Measurements from ENCODE around the gene UGT1A8. TPM values are rescaled to one million over a fixed set of nuclear protein-coding genes. Genes with fewer than 3 reads are reported as not detected.
"Not testable (repeated sequence)": the region's sequence is repeated elsewhere in the genome, so short reads cannot be mapped to it uniquely, and the experiment has no call there.

UGT1A8 gene
- total RNA-seq (not detected), total RNA-seq (0 reads per million in 29 experiments)
- not detected for total RNA-seq (2013)

DNA sequence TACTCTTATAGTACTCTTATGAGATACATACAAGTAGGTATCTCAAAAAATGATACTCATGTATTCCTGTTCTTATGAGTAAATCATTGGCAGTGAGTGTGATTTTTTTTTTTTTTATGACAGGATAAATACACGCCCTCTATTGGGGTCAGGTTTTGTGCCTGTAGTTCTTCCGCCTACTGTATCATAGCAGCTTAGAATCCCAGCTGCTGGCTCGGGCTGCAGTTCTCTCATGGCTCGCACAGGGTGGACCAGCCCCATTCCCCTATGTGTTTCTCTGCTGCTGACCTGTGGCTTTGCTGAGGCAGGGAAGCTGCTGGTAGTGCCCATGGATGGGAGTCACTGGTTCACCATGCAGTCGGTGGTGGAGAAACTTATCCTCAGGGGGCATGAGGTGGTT lies at the start of gene UGT1A8:
Gene UGT1A8 (plus strand): TSS at position 158 of the 400 bp plus-strand sequence. CDS start 75 bp downstream, at position 233.
- H3K27me3 Mint-ChIP-seq, result peaks cover 45 to 56% of the 10 kb centered on the region in 2 donors

DNA sequence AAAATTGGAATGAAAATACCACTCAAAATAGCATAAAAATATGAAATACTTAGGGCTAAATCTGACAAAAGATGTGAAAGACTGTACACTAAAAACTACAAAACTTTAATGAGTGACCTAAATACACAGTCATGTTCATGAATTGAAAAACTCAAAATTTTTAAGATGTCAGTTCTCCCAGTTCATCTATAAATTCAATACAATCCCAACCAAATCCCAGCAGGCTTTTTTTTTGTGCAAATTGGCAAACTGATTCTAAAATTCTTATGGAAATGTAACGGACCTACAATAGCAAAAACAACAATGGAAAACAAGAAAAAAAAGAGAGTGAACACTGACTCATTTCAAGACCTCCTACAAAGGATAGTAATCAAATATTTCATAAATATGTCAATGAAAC lies 46.4 kb upstream of the UGT1A8 start:
- ChIA-PET CTCF (no interaction called here), POLR2A (no interaction called here)
- H3K36me3 ChIP-seq (ENCODE audit: control insufficient read depth in 2 of 2, extremely low read depth in 1 of 2, insufficient read depth in 1 of 2, low read length in 1 of 2), result no peaks in the 10 kb centered on the region
- no peak overlapping the region for H3K27ac Mint-ChIP-seq
- no peaks in the 10 kb centered on the region for H3K9me3 ChIP-seq
- DNase-seq (no peak), ATAC-seq (replicated peaks in 1 of 4) (no peak)
- H3K36me3 Mint-ChIP-seq, result no peaks in the 10 kb centered on the region
- no peaks in the 10 kb centered on the region for H3K4me1 Mint-ChIP-seq
- H3K27ac ChIP-seq (ENCODE audit: low read length), result no peak overlapping the region
- peaks cover 0 to 3% of the 10 kb centered on the region in 2 experiments for H3K4me1 ChIP-seq (ENCODE audit: control insufficient read depth in 1 of 2, extremely low read depth in 1 of 2, insufficient read depth in 2 of 2, low read length in 2 of 2)
- no peak overlapping the region for H3K4me3 Mint-ChIP-seq
- no CpG with 5 or more reads among the region's 1 CpG for WGBS (ENCODE audit: insufficient coverage)
- H3K9me3 Mint-ChIP-seq, result no peaks in the 10 kb centered on the region
- H3K27me3 ChIP-seq (replicated peaks in 1 of 2; ENCODE audit: control insufficient read depth in 2 of 2, extremely low read depth in 1 of 2, insufficient read depth in 2 of 2, low read length in 1 of 2), result no peaks in the 10 kb centered on the region
- H3K4me3 ChIP-seq (ENCODE audit: control insufficient read depth in 1 of 2, extremely low read depth in 1 of 2, low read length in 1 of 2), result no peak overlapping the region
- H3K27me3 Mint-ChIP-seq, result peaks cover 2 to 8% of the 10 kb centered on the region in 2 donors

More for the DNA sequence above, at the start of gene UGT1A8:
- DNase-seq; POLR2A ChIA-PET; ATAC-seq (replicated peaks in 1 of 4); CTCF ChIA-PET; H3K9me3 ChIP-seq; H3K27me3 ChIP-seq (replicated peaks in 1 of 2; ENCODE audit: control insufficient read depth in 2 of 2, extremely low read depth in 1 of 2, insufficient read depth in 2 of 2, low read length in 1 of 2); H3K27ac Mint-ChIP-seq; H3K36me3 Mint-ChIP-seq; H3K27ac ChIP-seq (ENCODE audit: low read length); H3K4me1 ChIP-seq (ENCODE audit: control insufficient read depth in 1 of 2, extremely low read depth in 1 of 2, insufficient read depth in 2 of 2, low read length in 2 of 2); H3K4me1 Mint-ChIP-seq; H3K36me3 ChIP-seq (ENCODE audit: control insufficient read depth in 2 of 2, extremely low read depth in 1 of 2, insufficient read depth in 1 of 2, low read length in 1 of 2); H3K4me3 ChIP-seq (ENCODE audit: control insufficient read depth in 1 of 2, extremely low read depth in 1 of 2, low read length in 1 of 2); H3K4me3 Mint-ChIP-seq: not testable (repeated sequence)
- 83% methylated on average over 1 of the region's 5 CpGs for WGBS (ENCODE audit: insufficient coverage)
- peaks cover 2 to 17% (median 12%) of the 10 kb centered on the region in 3 donors for H3K9me3 Mint-ChIP-seq

DNA sequence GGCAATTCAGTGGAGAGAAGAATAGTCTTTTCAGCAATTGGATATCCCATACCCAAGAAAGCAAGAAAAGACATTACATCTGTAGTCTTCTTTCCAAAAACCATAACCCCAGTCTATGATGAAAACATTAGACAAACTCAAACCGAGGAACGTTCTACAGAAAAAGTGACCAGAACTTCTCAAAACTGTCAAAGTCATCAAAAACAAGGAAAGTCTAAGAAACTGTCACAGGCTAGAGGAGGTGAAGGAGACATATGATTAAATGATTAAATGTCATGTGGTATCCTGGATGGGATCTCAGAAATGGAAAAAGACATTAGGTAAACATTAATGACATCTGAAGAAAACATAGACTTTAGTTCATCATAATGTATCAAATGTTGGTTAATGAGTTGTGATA lies 46.0 kb upstream of the UGT1A8 start:
- Mint-ChIP-seq H3K27ac (no peak overlapping the region), H3K27me3 (peaks cover 2 to 8% of the 10 kb centered on the region in 2 donors), H3K9me3 (no peaks in the 10 kb centered on the region), H3K36me3 (no peaks in the 10 kb centered on the region), H3K4me1 (no peaks in the 10 kb centered on the region), H3K4me3 (no peak overlapping the region)
- ChIA-PET CTCF (no interaction called here), POLR2A (no interaction called here)
- ATAC-seq (replicated peaks in 1 of 4), result no peak
- Histone ChIP-seq H3K27ac (ENCODE audit: low read length) (no peak overlapping the region), H3K27me3 (replicated peaks in 1 of 2; ENCODE audit: control insufficient read depth in 2 of 2, extremely low read depth in 1 of 2, insufficient read depth in 2 of 2, low read length in 1 of 2) (no peaks in the 10 kb centered on the region), H3K4me3 (ENCODE audit: control insufficient read depth in 1 of 2, extremely low read depth in 1 of 2, low read length in 1 of 2) (no peak overlapping the region), H3K36me3 (ENCODE audit: control insufficient read depth in 2 of 2, extremely low read depth in 1 of 2, insufficient read depth in 1 of 2, low read length in 1 of 2) (no peaks in the 10 kb centered on the region), H3K9me3 (no peaks in the 10 kb centered on the region), H3K4me1 (ENCODE audit: control insufficient read depth in 1 of 2, extremely low read depth in 1 of 2, insufficient read depth in 2 of 2, low read length in 2 of 2) (peaks cover 0 to 3% of the 10 kb centered on the region in 2 experiments)
- no peak for DNase-seq
- no CpG with 5 or more reads among the region's 2 CpGs for WGBS (ENCODE audit: insufficient coverage)

DNA sequence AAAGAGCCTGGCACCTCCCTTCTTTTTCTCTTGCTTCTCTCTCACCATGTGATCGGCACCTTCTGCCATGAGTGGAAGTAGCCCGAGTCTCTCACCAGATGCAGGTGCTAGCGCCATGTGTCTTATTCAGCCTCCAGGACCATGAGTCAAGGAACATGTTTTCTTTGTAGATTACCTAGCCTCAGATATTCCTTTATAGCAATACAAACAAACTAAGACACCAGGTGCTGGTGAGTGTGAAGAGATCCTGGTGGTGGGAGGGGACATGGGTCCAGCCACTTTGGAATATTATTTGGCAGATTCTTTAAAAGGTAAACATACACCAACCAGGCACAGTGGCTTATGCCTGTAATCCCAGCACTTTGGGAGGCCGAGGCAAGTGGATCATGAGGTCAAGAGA lies 45.0 kb upstream of the UGT1A8 start:
- no peaks in the 10 kb centered on the region for H3K36me3 ChIP-seq (ENCODE audit: control insufficient read depth in 2 of 2, extremely low read depth in 1 of 2, insufficient read depth in 1 of 2, low read length in 1 of 2)
- no peaks in the 10 kb centered on the region for H3K36me3 Mint-ChIP-seq
- ATAC-seq (replicated peaks in 1 of 4) (no peak), DNase-seq (no peak)
- H3K27ac ChIP-seq (ENCODE audit: low read length), result no peak overlapping the region
- peaks cover 2 to 8% of the 10 kb centered on the region in 2 donors for H3K27me3 Mint-ChIP-seq
- 67% methylated on average over 1 of the region's 4 CpGs for whole genome bisulfite sequencing (ENCODE audit: insufficient coverage)
- H3K9me3 ChIP-seq, result no peaks in the 10 kb centered on the region
- CTCF ChIA-PET, result no interaction called here
- H3K27me3 ChIP-seq (replicated peaks in 1 of 2; ENCODE audit: control insufficient read depth in 2 of 2, extremely low read depth in 1 of 2, insufficient read depth in 2 of 2, low read length in 1 of 2), result no peaks in the 10 kb centered on the region
- no peaks in the 10 kb centered on the region for H3K4me1 Mint-ChIP-seq
- H3K9me3 Mint-ChIP-seq, result no peaks in the 10 kb centered on the region
- no peaks in the 10 kb centered on the region for H3K4me1 ChIP-seq (ENCODE audit: control insufficient read depth in 1 of 2, extremely low read depth in 1 of 2, insufficient read depth in 2 of 2, low read length in 2 of 2)
- no peak overlapping the region for H3K27ac Mint-ChIP-seq
- no peak overlapping the region for H3K4me3 Mint-ChIP-seq
- H3K4me3 ChIP-seq (ENCODE audit: control insufficient read depth in 1 of 2, extremely low read depth in 1 of 2, low read length in 1 of 2), result no peak overlapping the region
- POLR2A ChIA-PET, result no interaction called here

DNA sequence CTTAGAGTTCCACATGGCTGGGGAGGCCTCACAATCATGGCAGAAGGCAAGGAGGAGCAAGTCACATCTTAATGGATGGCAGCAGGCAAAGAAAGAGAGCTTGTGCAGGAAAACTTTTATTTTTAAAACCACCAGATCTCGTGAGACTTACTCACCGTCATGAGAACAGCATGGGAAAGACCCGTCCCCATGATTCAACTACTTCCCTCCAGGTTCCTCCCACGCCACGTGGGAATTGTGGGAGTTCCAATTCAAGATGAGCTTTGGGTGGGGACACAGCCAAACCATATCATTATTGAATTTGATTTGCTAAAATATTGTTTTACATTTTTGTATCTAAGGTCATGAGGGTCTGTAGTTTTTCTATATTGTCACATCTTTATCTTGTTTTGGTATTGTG lies 40.1 kb upstream of the UGT1A8 start:
- H3K4me1 ChIP-seq (ENCODE audit: control insufficient read depth in 1 of 2, extremely low read depth in 1 of 2, insufficient read depth in 2 of 2, low read length in 2 of 2); H3K9me3 ChIP-seq; H3K4me1 Mint-ChIP-seq; H3K4me3 Mint-ChIP-seq; ATAC-seq (replicated peaks in 1 of 4); H3K27me3 ChIP-seq (replicated peaks in 1 of 2; ENCODE audit: control insufficient read depth in 2 of 2, extremely low read depth in 1 of 2, insufficient read depth in 2 of 2, low read length in 1 of 2); H3K4me3 ChIP-seq (ENCODE audit: control insufficient read depth in 1 of 2, extremely low read depth in 1 of 2, low read length in 1 of 2); CTCF ChIA-PET; H3K36me3 Mint-ChIP-seq; H3K9me3 Mint-ChIP-seq; H3K27ac ChIP-seq (ENCODE audit: low read length); H3K27me3 Mint-ChIP-seq; DNase-seq; H3K36me3 ChIP-seq (ENCODE audit: control insufficient read depth in 2 of 2, extremely low read depth in 1 of 2, insufficient read depth in 1 of 2, low read length in 1 of 2); H3K27ac Mint-ChIP-seq: not testable (repeated sequence)
- POLR2A ChIA-PET, result interaction anchor here in 1 of 2 donors (0.6 kb wide), 1 partner anchor 25 kb away, joined by 5 read pairs; no protein-coding TSS in a partner anchor
- WGBS (ENCODE audit: insufficient coverage), result no CpG with 5 or more reads among the region's 5 CpGs

DNA sequence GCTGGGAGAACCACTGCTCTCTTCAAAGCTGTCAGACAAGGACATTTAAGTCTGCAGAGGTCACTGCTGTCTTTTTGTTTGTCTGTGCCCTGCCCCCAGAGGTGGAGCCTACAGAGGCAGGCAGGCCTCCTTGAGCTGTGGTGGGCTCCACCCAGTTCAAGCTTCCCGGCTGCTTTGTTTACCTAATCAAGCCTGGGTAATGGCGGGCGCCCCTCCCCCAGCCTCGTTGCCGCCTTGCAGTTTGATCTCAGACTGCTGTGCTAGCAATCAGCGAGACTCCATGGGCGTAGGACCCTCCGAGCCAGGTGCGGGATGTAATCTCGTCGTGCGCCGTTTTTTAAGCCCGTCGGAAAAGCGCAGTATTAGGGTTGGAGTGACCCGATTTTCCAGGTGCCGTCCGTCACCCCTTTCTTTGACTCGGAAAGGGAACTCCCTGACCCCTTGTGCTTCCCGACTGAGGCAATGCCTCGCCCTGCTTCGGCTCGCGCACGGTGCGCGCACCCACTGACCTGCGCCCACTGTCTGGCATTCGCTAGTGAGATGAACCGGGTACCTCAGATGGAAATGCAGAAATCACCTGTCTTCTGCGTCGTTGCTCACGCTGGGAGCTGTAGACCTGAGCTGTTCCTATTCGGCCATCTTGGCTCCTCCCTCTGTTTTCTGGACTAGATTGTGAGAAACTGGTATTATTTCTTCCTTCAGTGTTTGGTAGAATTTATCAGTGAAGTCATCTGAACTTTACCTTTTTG lies 34.0 kb upstream of the UGT1A8 start:
- not testable (repeated sequence) for H3K27ac Mint-ChIP-seq
- WGBS (ENCODE audit: insufficient coverage), result 97% methylated on average over 29 of the region's 35 CpGs

More for the DNA sequence above, 34.0 kb upstream of the UGT1A8 start:
- Mint-ChIP-seq H3K4me3 (peak overlapping the region in 1 of 3 donors; percentile 17), H3K27me3 (peaks cover 22 to 26% of the 10 kb centered on the region in 2 donors)
- H3K9me3 ChIP-seq; H3K27ac ChIP-seq (ENCODE audit: low read length); H3K9me3 Mint-ChIP-seq; H3K4me1 Mint-ChIP-seq; H3K4me1 ChIP-seq (ENCODE audit: control insufficient read depth in 1 of 2, extremely low read depth in 1 of 2, insufficient read depth in 2 of 2, low read length in 2 of 2); H3K4me3 ChIP-seq (ENCODE audit: control insufficient read depth in 1 of 2, extremely low read depth in 1 of 2, low read length in 1 of 2); H3K36me3 ChIP-seq (ENCODE audit: control insufficient read depth in 2 of 2, extremely low read depth in 1 of 2, insufficient read depth in 1 of 2, low read length in 1 of 2); H3K36me3 Mint-ChIP-seq; H3K27me3 ChIP-seq (replicated peaks in 1 of 2; ENCODE audit: control insufficient read depth in 2 of 2, extremely low read depth in 1 of 2, insufficient read depth in 2 of 2, low read length in 1 of 2); ATAC-seq (replicated peaks in 1 of 4); POLR2A ChIA-PET; CTCF ChIA-PET: not testable (repeated sequence)
- DNase-seq, result peak in 1 of 35 experiments; percentile 2

All from T-cell (primary cell).